ENCODE measurements around the gene KIF1B.
"Not testable (repeated sequence)": the region's sequence is repeated elsewhere in the genome, so short reads cannot be mapped to it uniquely, and the experiment has no call there.

KIF1B gene

GRCh38 chr1:10192263-10192662, 18.1 kb upstream of the KIF1B start:
- no peak for DNase-seq

DNA sequence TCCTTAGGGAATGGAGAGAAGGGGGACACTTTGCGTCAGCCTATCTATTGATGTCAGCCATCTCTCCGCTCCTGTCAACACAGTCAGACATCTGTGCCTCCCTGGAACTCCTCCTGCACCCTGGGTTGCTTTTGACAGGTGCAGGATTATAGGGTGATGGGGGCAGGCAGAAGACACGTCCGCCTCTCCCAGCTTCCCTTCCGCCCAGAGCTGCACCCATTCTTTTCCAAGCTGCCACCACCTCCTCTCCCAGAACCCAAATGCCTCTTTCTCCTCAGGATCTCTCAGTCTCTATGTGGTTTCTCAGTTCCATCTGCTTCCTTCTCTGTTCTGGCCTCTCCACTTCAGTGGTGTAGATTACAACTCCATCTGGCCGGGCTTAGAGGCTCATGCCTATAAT, 17.1 kb upstream of the KIF1B start:
- DNase-seq, result no peak

GRCh38 chr1:10195570-10195969, 14.8 kb upstream of the KIF1B start:
- DNase-seq, result no peak

DNA sequence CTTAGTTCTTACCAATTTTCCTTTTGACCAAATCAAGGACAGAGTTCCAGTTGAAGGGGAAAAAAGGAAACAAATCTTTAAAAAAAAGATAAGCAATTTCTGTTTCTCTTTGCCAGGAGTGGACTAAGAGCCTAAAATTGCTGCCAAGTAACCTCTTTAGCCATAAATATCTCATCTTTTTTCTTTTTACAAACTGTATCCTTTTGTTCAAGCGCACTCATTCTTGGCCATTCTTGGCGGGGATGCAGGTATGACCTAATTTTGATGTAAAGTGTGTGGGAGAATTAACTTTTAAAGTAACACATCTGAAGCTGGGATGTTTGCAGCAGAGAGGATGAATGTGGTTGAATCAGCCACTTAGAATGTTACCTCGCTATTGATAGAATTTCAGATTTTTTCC, 13.4 kb upstream of the KIF1B start:
- DNase-seq, result no peak

- no peak for DNase-seq
Measured at GRCh38 chr1:10200620-10201019, 9.8 kb upstream of the KIF1B start.

DNA sequence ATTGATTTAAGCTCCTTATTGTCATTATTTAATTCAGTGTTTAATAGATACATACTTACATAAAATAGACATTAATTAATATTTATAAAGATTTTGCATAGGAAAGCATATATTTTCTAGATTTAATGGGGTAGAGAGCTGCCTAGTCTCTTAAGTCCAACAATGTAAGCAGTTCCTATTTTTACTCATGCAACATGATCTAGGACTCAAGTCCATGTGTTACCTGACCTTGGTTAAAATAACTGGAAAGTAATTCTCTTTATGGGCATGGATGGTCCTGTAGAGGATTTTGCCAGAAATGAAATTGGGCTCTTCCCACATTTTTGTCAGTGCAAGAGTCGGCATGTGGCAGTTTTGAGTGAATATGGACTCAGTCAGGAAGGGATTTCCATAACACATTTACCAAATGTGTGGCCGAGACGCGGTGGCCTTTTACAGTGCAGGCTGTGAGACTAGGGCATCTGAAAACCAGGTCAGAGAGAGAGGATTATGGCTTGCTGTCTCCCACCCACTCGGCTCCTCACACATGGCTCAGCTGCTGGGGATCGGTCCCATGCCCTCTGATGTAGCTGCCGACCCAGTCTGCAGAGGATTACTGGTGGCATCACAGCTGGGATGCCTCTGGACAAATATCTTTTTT, 6.2 kb upstream of the KIF1B start:
- no peak for DNase-seq

- not testable (repeated sequence) for DNase-seq
Measured at GRCh38 chr1:10205206-10205605, 5.2 kb upstream of the KIF1B start.

DNA sequence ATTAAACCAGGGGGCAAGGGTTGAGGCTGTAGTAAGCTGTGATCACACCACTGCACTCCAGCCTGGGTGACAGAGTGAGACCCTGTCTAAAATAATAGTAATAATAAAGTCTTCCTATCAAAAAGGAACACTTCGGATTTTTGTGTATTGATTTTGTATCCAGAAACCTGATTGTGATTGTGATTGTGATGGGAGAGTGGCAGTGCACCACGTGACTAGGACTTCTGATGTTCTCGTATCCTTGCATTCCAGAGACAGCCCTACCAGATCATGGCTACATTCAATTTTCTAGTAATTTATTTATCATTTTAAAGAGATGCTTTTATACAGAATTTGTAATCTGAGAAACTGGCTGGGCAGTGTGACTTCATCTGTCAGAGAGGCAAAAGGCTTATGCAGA, 2.6 kb upstream of the KIF1B start:
- no peak for DNase-seq

DNA sequence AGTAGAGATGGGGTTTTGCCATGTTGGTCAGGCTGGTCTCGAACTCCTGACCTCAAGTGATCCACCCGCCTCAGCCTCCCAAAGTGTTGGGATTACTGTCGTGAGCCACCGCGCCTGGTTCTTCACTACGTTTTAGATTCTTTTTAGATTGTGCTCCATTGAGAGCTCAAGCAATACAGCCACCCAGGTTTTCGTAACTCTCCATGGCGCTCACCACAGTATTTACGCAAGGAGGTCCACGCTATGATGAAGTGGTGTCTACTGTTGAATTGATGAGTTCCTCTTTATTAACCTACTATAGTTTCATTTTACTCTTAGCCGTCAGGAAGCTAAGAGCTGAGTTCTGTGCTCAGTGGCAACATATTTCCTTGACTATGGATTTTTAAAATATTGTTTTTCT, 1.8 kb upstream of the KIF1B start:
- DNase-seq, result no peak

GRCh38 chr1:10209590-10209904, 823 bp upstream of the KIF1B start:
- no peak for DNase-seq

DNA sequence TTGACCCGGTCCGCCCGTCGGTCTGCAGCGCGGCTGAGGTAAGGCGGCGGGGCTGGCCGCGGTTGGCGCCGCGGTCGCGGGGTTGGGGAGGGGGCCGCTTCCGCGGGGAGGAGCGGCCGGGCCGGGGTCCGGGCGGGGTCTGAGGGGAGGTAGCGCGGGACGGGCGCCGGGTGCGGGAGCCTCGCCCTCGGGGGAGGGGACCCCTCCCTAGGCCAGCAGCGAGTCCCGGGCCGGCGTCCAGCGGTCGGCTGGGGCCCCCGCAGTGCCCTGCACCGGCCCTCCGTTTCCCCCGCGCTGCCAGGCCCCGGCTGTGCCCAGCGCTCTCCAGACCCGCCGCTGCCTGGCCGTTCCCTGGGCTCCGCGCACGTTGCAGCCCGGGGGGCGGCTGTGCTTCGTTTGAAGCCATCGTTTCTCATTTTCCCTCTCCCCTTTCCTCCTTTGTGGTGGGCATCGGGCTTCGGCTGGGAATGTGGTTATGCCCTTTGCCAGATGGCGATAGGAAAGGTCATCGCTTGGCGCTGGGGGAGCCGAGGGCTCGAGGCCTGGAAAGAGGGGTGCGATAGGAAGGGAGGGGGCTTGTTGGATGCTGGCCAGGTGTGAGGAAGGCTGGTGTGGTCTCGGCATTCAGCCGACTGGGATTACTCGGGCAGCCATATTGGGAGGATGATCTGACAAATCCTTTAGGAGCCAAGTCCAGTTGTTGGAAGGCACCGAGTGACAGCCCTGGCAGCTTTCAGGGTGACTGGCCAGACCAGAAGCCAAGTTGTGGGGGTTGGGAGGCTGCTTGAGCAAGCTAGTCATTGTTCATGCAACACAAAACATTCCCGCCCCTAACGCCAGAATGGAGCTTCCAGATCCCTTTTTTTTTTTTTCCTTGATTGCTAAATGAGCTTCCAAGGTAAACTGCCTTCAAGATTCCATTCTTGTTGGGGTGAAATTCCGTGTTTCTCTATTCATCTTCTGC, 753 bp downstream of the KIF1B start:
- DNase-seq, result no peak

DNA sequence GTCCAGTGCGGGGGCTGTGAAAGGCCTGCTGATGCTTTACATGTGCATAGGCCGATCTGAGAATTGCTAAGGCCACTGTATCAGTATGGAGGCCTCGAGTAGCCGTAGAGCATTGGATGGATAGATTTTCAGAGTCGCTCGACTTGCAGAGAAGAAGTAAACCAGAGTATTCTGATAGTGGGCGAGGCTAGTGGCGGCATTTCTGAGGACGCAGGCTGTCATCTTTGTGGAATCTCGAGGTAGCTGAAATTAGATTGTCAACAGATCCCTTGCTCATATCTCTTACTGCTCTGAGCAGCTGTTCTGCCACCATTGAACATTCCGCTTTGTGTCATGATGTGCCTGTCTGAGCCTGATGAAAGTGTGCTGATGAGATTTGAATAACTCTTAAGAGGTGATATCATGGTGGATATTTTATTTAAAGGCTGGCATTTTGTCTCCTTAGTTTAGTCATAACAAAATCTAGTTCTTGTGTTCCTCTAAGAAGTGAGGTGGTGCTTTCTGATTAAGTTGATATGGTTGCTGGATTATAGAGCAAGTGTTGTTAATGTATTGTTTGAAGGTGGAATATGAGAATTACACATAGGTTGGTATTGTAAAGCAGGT, 1.5 kb downstream of the KIF1B start:
- no peak for DNase-seq

DNA sequence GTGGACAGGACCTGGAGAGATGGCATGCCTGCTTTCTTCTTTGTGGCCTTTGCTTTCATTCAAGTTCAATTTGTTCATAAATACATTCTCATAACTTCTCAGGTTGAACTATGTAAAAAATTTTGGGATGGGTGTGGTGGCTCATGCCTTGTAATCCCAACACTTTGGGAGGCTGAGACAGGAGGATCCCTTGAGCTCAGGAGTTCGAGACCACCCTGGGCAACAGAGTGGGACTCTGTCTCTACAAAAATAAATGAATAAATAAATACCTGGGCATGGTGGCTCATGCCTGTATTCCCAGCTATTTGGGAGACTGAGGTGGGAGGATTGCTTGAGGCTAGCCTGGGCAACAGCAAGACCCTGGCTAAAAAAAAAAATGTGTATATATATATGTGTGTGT, 2.1 kb downstream of the KIF1B start:
- no peak for DNase-seq

- DNase-seq, result no peak
Measured at GRCh38 chr1:10213186-10213705, 2.9 kb downstream of the KIF1B start.

GRCh38 chr1:10216090-10216749, 5.8 kb downstream of the KIF1B start:
- DNase-seq, result no peak

- no peak for DNase-seq
Measured at GRCh38 chr1:10217748-10218441, 7.5 kb downstream of the KIF1B start.

GRCh38 chr1:10220200-10220599, 9.8 kb downstream of the KIF1B start:
- DNase-seq, result no peak

DNA sequence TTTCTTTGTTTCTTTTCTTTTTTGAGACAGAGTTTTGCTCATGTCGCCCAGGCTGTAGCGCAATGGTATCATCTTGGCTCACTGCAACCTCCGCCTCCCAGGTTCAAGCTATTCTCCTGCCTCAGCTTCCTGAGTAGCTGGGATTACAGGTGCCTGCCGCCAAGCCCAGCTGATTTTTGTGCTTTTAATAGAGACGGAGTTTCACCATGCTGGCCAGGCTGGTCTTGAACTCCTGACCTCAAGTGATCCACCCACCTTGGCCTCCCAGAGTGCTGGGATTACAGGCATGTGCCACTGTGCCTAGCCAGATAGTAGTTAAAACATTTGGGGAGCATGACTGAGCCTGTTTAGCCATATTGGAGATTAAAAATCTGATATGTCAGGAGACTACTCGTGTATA, 10.3 kb downstream of the KIF1B start:
- DNase-seq, result not testable (repeated sequence)

GRCh38 chr1:10225573-10225972, 15.2 kb downstream of the KIF1B start:
- no peak for DNase-seq

GRCh38 chr1:10228528-10228927, 18.2 kb downstream of the KIF1B start:
- DNase-seq, result no peak

DNA sequence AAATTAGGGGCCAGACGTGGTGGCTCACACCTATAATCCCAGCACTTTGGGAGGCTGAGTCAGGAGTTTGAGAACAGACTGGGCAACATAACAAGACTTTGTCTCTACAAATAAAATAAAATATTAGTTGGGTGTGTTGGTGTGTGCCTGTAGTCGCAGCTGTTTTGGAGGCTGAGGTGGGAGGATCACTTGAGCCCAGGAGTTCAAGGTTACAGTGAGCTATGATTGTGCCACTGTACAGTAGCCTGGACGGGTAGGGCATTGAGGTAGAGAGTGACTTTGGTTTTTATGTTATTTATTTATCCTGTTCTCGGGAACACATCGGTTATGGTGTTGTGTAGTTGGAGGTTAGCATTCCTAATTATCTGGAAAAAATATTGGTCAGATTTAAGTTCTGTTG, 19.5 kb downstream of the KIF1B start:
- no peak for DNase-seq

- no peak for DNase-seq
Measured at GRCh38 chr1:10232163-10232562, 21.8 kb downstream of the KIF1B start.
